Measurements from ENCODE around the gene OSBPL1A.
"Not testable (repeated sequence)": the region's sequence is repeated elsewhere in the genome, so short reads cannot be mapped to it uniquely, and the experiment has no call there.

The OSBPL1A gene

GRCh38 chr18:24395049-24395795, 2.4 kb downstream of the OSBPL1A start:
- Histone ChIP-seq H3K9me3 (no peaks in the 10 kb centered on the region), H3K36me3 (peaks cover 3% of the 10 kb centered on the region; the same call in 1 of the 2 replicates), H3K27me3 (no peaks in the 10 kb centered on the region), H3K4me3 (ENCODE audit: low read depth, low read length) (no peak overlapping the region), H3K4me1 (no peaks in the 10 kb centered on the region)
- TF ChIP-seq CTCF (IDR thresholded peaks at IDR 0.05; ENCODE audit: low read depth, low read length), result no peak
- DNase-seq, result no peak

GRCh38 chr18:24388957-24389356, 8.7 kb downstream of the OSBPL1A start:
- Histone ChIP-seq H3K9me3 (no peaks in the 10 kb centered on the region), H3K4me1 (no peaks in the 10 kb centered on the region), H3K27me3 (no peaks in the 10 kb centered on the region), H3K4me3 (ENCODE audit: low read depth, low read length) (no peak overlapping the region), H3K36me3 (no peaks in the 10 kb centered on the region)
- DNase-seq, result no peak
- TF ChIP-seq CTCF (IDR thresholded peaks at IDR 0.05; ENCODE audit: low read depth, low read length), result no peak

- Histone ChIP-seq H3K4me1 (no peaks in the 10 kb centered on the region), H3K36me3 (no peaks in the 10 kb centered on the region), H3K9me3 (no peaks in the 10 kb centered on the region), H3K27me3 (no peaks in the 10 kb centered on the region), H3K4me3 (ENCODE audit: low read depth, low read length) (no peak overlapping the region)
- TF ChIP-seq CTCF (IDR thresholded peaks at IDR 0.05; ENCODE audit: low read depth, low read length), result no peak
- DNase-seq, result no peak
Measured at GRCh38 chr18:24386681-24387080, 10.9 kb downstream of the OSBPL1A start.

GRCh38 chr18:24381126-24381525, 16.5 kb downstream of the OSBPL1A start:
- no peak for DNase-seq
- H3K4me3 ChIP-seq (ENCODE audit: low read depth, low read length), result no peak overlapping the region
- H3K36me3 ChIP-seq, result no peaks in the 10 kb centered on the region
- H3K27me3 ChIP-seq, result no peaks in the 10 kb centered on the region
- H3K4me1 ChIP-seq, result no peaks in the 10 kb centered on the region
- no peaks in the 10 kb centered on the region for H3K9me3 ChIP-seq
- no peak for TF ChIP-seq CTCF (IDR thresholded peaks at IDR 0.05; ENCODE audit: low read depth, low read length)

GRCh38 chr18:24380163-24380747, 17.4 kb downstream of the OSBPL1A start:
- DNase-seq, result no peak
- Histone ChIP-seq H3K4me1 (no peaks in the 10 kb centered on the region), H3K27me3 (no peaks in the 10 kb centered on the region), H3K4me3 (ENCODE audit: low read depth, low read length) (no peak overlapping the region), H3K9me3 (no peaks in the 10 kb centered on the region), H3K36me3 (no peaks in the 10 kb centered on the region)
- TF ChIP-seq CTCF (IDR thresholded peaks at IDR 0.05; ENCODE audit: low read depth, low read length), result no peak

GRCh38 chr18:24378598-24378997, 19.0 kb downstream of the OSBPL1A start:
- no peak for DNase-seq
- no peak for TF ChIP-seq CTCF (IDR thresholded peaks at IDR 0.05; ENCODE audit: low read depth, low read length)

GRCh38 chr18:24376531-24376930, 21.1 kb downstream of the OSBPL1A start:
- H3K36me3 ChIP-seq, result not testable (repeated sequence)

More at GRCh38 chr18:24378598-24378997, 19.0 kb downstream of the OSBPL1A start:
- H3K4me1 ChIP-seq, result no peaks in the 10 kb centered on the region
- H3K27me3 ChIP-seq, result no peaks in the 10 kb centered on the region
- H3K4me3 ChIP-seq (ENCODE audit: low read depth, low read length), result no peak overlapping the region
- no peaks in the 10 kb centered on the region for H3K36me3 ChIP-seq
- no peaks in the 10 kb centered on the region for H3K9me3 ChIP-seq

More at GRCh38 chr18:24376531-24376930, 21.1 kb downstream of the OSBPL1A start:
- H3K4me1 ChIP-seq; H3K27me3 ChIP-seq; DNase-seq; H3K4me3 ChIP-seq (ENCODE audit: low read depth, low read length); H3K9me3 ChIP-seq: not testable (repeated sequence)
